Mesendoderm (in vitro differentiated cells): ENCODE results near the gene NCAPG2.

Experiments used
- DNase-seq: peaks from one replicate; pipeline ENCODE4 v3.0.0; 2013
- H2AK5ac ChIP-seq: 2 replicates; pipeline ENCODE4 v1.6.1; 2013; ENCODE audit warnings: low read length, inconsistent platforms
- H2BK120ac ChIP-seq: 2 replicates; pipeline ENCODE4 v1.6.1; 2013; ENCODE audit warnings: low read depth, mild to moderate bottlenecking, low read length, moderate library complexity, mixed read lengths
- H2BK15ac ChIP-seq: replicated peaks from 2 replicates; pipeline ENCODE4 v1.6.1; 2013; ENCODE audit warnings: low read depth, mild to moderate bottlenecking, moderate library complexity
- H2BK5ac ChIP-seq: 2 replicates; pipeline ENCODE4 v1.6.1; 2013; ENCODE audit warnings: low read length, inconsistent platforms
- H3K18ac ChIP-seq: 2 replicates; pipeline ENCODE4 v1.6.1; 2013; ENCODE audit warnings: mild to moderate bottlenecking, low read length, mixed read lengths
- H3K23ac ChIP-seq: one replicate; pipeline ENCODE4 v1.6.1; 2013; ENCODE audit warnings: low read length
- H3K27ac ChIP-seq: 2 replicates; pipeline ENCODE4 v1.5.1; 2013; ENCODE audit warnings: low read depth, mild to moderate bottlenecking, inconsistent platforms, low read length, moderate library complexity
- H3K27me3 ChIP-seq: 2 replicates; pipeline ENCODE4 v1.6.1; 2013; ENCODE audit warnings: low read length, control low read depth, mild to moderate bottlenecking, inconsistent platforms; ENCODE audit not compliant: insufficient read depth, poor library complexity
- H3K36me3 ChIP-seq: 2 replicates; pipeline ENCODE4 v1.6.1; 2013; ENCODE audit warnings: low read length, inconsistent platforms; ENCODE audit not compliant: control insufficient read depth, insufficient read depth
- H3K4ac ChIP-seq: one replicate; pipeline ENCODE4 v1.6.1; 2013; ENCODE audit warnings: low read depth, mild to moderate bottlenecking, low read length, moderate library complexity
- H3K4me1 ChIP-seq: 2 replicates; pipeline ENCODE4 v1.6.1; 2013; ENCODE audit warnings: low read depth, low read length, inconsistent platforms; ENCODE audit not compliant: control insufficient read depth
- H3K4me2 ChIP-seq: 2 replicates; pipeline ENCODE4 v1.6.1; 2013; ENCODE audit warnings: low read length
- H3K4me3 ChIP-seq: 2 replicates; pipeline ENCODE4 v1.5.1; 2013; ENCODE audit warnings: mild to moderate bottlenecking, low read length
- H3K56ac ChIP-seq: one replicate; pipeline ENCODE4 v1.6.1; 2013; ENCODE audit warnings: low read length
- H3K79me1 ChIP-seq: 2 replicates; pipeline ENCODE4 v1.6.1; 2013; ENCODE audit warnings: low read length, inconsistent platforms
- H3K79me2 ChIP-seq: 2 replicates; pipeline ENCODE4 v1.6.1; 2013; ENCODE audit warnings: mild to moderate bottlenecking, low read length; ENCODE audit not compliant: control insufficient read depth, insufficient read depth
- H3K9ac ChIP-seq: 2 replicates; pipeline ENCODE4 v1.6.1; 2013; ENCODE audit warnings: low read length, inconsistent platforms
- H4K5ac ChIP-seq: one replicate; pipeline ENCODE4 v1.6.1; 2013; ENCODE audit warnings: low read length
- H4K8ac ChIP-seq: one replicate; pipeline ENCODE4 v1.6.1; 2013; ENCODE audit warnings: low read depth, mild to moderate bottlenecking, control low read depth, low read length, moderate library complexity
- WGBS: extraction: QIAGEN DNeasy Blood & Tissue Kit; methylation state at CpG from one replicate; pipeline ENCODE4 v1.1.7; 2013; ENCODE audit warnings: low lambda C conversion rate, missing lambda C conversion rate; ENCODE audit not compliant: insufficient coverage; ENCODE audit errors: extremely low coverage; 5-methylcytosine and 5-hydroxymethylcytosine counted together

NCAPG2 gene

GRCh38 chr7:158662610-158663427, 41.8 kb downstream of the NCAPG2 start:
- peaks cover 2% of the 10 kb centered on the region for H3K79me1 ChIP-seq
- WGBS, result no CpG with 5 or more reads among the region's 14 CpGs
- no peak overlapping the region for H4K5ac ChIP-seq
- DNase-seq, result no peak
- no peak overlapping the region for H2BK120ac ChIP-seq
- H3K27me3 ChIP-seq, result no peaks in the 10 kb centered on the region
- no peak overlapping the region for H3K27ac ChIP-seq
- no peak overlapping the region for H3K9ac ChIP-seq
- no peak overlapping the region for H3K23ac ChIP-seq
- H2BK5ac ChIP-seq, result no peak overlapping the region
- H3K18ac ChIP-seq, result no peak overlapping the region
- no peak overlapping the region for H3K4me3 ChIP-seq
- no peak overlapping the region for H2AK5ac ChIP-seq
- no peaks in the 10 kb centered on the region for H3K79me2 ChIP-seq
- H3K56ac ChIP-seq, result no peak overlapping the region
- no peak overlapping the region for H4K8ac ChIP-seq
- H3K36me3 ChIP-seq, result peaks cover 5% of the 10 kb centered on the region
- H3K4ac ChIP-seq, result no peak overlapping the region
- no peak overlapping the region for H3K4me2 ChIP-seq
- H2BK15ac ChIP-seq, result no peak overlapping the region
- no peaks in the 10 kb centered on the region for H3K4me1 ChIP-seq

- no peak overlapping the region for H2AK5ac ChIP-seq
- no peak overlapping the region for H3K27ac ChIP-seq
- H3K18ac ChIP-seq, result no peak overlapping the region
- no CpG with 5 or more reads among the region's 2 CpGs for WGBS
- no peak overlapping the region for H3K4me3 ChIP-seq
- H3K4me2 ChIP-seq, result no peak overlapping the region
- H3K9ac ChIP-seq, result no peak overlapping the region
- H3K4me1 ChIP-seq, result no peaks in the 10 kb centered on the region
- no peak overlapping the region for H3K56ac ChIP-seq
- H4K5ac ChIP-seq, result no peak overlapping the region
- no peaks in the 10 kb centered on the region for H3K79me2 ChIP-seq
- no peak overlapping the region for H2BK15ac ChIP-seq
- H3K23ac ChIP-seq, result no peak overlapping the region
- no peak overlapping the region for H4K8ac ChIP-seq
- no peak for DNase-seq
- peaks cover 8% of the 10 kb centered on the region for H3K36me3 ChIP-seq
- H2BK120ac ChIP-seq, result no peak overlapping the region
- peaks cover 1% of the 10 kb centered on the region for H3K79me1 ChIP-seq
- no peak overlapping the region for H2BK5ac ChIP-seq
- H3K27me3 ChIP-seq, result no peaks in the 10 kb centered on the region
- H3K4ac ChIP-seq, result no peak overlapping the region
Observed at GRCh38 chr7:158658475-158658874, 46.1 kb downstream of the NCAPG2 start.

DNA sequence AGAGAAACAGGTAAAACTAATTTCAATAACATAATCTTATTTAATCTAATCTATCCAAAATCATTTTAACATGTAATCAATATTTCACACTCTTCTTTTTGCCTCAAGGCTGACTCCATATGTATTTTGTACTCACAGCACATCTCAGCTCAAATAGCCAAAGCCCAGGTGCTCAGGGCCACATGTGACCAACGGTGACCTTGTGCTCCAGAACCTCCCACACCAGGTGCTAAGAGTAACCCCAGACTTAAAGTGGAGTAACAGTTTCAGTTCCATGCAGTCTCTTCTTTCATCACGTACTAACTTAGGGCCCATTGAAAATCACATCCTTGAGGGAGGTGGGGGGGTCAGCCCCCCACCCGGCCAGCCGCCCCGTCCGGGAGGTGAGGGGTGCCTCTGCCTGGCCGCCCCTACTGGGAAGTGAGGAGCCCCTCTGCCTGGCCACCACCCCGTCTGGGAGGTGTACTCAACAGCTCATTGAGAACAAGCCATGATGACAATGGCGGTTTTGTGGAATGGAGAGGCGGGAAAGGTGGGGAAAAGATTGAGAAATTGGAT, 47.3 kb downstream of the NCAPG2 start:
- H3K4ac ChIP-seq, result no peak overlapping the region
- no peak overlapping the region for H2BK15ac ChIP-seq
- H3K79me2 ChIP-seq, result no peaks in the 10 kb centered on the region
- H3K27ac ChIP-seq, result no peak overlapping the region
- H3K23ac ChIP-seq, result no peak overlapping the region
- no peak overlapping the region for H3K56ac ChIP-seq
- no peak overlapping the region for H2AK5ac ChIP-seq
- no CpG with 5 or more reads among the region's 10 CpGs for WGBS
- H3K18ac ChIP-seq, result no peak overlapping the region
- H3K36me3 ChIP-seq, result peaks cover 8% of the 10 kb centered on the region
- no peak for DNase-seq
- H4K5ac ChIP-seq, result no peak overlapping the region
- no peak overlapping the region for H2BK5ac ChIP-seq
- H3K4me2 ChIP-seq, result no peak overlapping the region
- peaks cover 1% of the 10 kb centered on the region for H3K79me1 ChIP-seq
- no peaks in the 10 kb centered on the region for H3K4me1 ChIP-seq
- H4K8ac ChIP-seq, result no peak overlapping the region
- H3K4me3 ChIP-seq, result no peak overlapping the region
- H3K9ac ChIP-seq, result no peak overlapping the region
- no peaks in the 10 kb centered on the region for H3K27me3 ChIP-seq
- no peak overlapping the region for H2BK120ac ChIP-seq

DNA sequence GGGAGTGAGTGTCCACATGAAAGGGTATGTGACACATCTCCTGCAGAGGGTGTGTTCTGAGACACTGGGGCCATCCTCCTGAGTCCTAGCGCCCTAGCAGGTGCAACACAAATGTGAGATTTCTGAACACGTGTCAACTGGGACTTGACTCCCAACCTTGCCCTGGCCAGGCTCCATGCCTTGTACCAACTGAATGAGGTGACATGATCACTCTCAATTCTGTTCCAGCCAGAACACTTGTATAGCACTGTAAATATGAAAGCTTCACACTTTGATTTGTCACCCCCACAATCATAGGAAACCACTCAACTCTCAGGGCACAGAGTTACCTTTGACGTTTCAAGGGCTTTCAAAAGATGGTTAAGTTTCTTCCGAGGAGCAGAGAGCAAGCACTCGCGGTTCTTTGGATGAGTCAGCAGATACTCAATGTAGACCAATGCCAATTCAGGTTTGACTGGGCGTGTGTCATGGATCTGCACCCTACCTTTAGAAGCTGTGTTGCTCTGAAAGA, 48.6 kb downstream of the NCAPG2 start:
- Histone ChIP-seq H3K18ac (no peak overlapping the region), H4K8ac (no peak overlapping the region), H3K4ac (no peak overlapping the region), H3K4me1 (no peaks in the 10 kb centered on the region), H3K27ac (no peak overlapping the region), H3K23ac (no peak overlapping the region), H4K5ac (no peak overlapping the region), H3K4me3 (no peak overlapping the region), H3K36me3 (peaks cover 8% of the 10 kb centered on the region), H2AK5ac (no peak overlapping the region), H2BK5ac (no peak overlapping the region), H3K4me2 (no peak overlapping the region), H3K79me2 (no peaks in the 10 kb centered on the region), H3K9ac (no peak overlapping the region), H2BK120ac (no peak overlapping the region), H2BK15ac (no peak overlapping the region), H3K56ac (no peak overlapping the region), H3K79me1 (peaks cover 1% of the 10 kb centered on the region), H3K27me3 (no peaks in the 10 kb centered on the region)
- DNase-seq, result no peak
- WGBS, result no CpG with 5 or more reads among the region's 7 CpGs

DNA sequence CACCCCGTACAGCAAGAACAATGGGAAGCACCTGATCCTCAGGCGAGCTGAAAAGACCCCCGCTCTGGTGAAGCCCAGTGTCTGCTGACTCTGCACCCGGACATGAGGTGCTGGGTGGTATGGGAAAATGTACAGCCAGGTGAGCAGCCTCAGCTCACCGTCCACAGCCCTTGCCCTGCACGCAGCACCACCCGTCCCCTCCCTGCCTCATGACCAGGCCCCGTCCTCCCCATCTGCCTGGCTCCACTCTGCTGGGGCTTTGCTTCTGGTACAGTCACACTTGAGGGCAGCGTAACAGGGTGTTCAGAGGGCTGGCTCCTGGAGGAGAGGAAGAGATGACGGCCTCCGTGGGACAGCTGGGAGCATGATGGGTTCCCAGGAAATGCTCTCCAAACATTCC, 49.1 kb downstream of the NCAPG2 start:
- Histone ChIP-seq H3K79me1 (peaks cover 1% of the 10 kb centered on the region), H2BK120ac (no peak overlapping the region), H3K4me2 (no peak overlapping the region), H2AK5ac (no peak overlapping the region), H2BK5ac (no peak overlapping the region), H3K9ac (no peak overlapping the region), H3K18ac (no peak overlapping the region), H3K27me3 (no peaks in the 10 kb centered on the region), H3K79me2 (no peaks in the 10 kb centered on the region), H3K27ac (no peak overlapping the region), H4K5ac (no peak overlapping the region), H3K56ac (no peak overlapping the region), H3K4me1 (no peaks in the 10 kb centered on the region), H4K8ac (no peak overlapping the region), H3K4me3 (no peak overlapping the region), H3K23ac (no peak overlapping the region), H2BK15ac (no peak overlapping the region), H3K4ac (no peak overlapping the region), H3K36me3 (peaks cover 10% of the 10 kb centered on the region)
- no peak for DNase-seq
- no CpG with 5 or more reads among the region's 11 CpGs for WGBS
